Measurements from ENCODE around the gene UCMA. TPM values are rescaled to one million over a fixed set of nuclear protein-coding genes. Genes with fewer than 3 reads are reported as not detected.
"Not testable (repeated sequence)": the region's sequence is repeated elsewhere in the genome, so short reads cannot be mapped to it uniquely, and the experiment has no call there.

Gene UCMA
- total RNA-seq, result not detected

DNA sequence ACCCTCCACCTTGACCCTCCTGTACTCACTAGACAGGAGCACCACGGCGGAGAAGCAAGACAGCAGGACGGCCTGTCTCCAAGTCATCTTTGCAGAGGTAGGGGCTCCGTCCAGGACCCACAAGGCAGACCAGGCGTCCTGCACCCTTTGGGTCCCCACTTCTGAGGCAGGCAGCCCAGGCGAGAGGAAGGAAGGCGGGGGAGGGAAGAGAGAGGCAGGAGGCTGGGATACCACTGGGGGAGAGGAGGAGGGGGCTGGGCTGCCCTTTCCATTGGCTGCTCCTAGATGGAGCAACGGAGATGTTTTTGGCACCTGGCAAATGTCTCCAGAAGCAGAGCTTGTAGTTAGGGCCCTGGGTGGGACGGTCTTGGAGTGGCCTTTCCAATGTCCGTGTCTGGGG is at the start of gene UCMA:
Gene UCMA (minus strand): TSS at position 203 of the 400 bp plus-strand sequence. CDS start 116 bp downstream, at position 87.
- intact Hi-C loops (cut with DNase I), result no loop called here
- ATAC-seq (no peak), DNase-seq (ENCODE audit: low spot score) (no peak)

DNA sequence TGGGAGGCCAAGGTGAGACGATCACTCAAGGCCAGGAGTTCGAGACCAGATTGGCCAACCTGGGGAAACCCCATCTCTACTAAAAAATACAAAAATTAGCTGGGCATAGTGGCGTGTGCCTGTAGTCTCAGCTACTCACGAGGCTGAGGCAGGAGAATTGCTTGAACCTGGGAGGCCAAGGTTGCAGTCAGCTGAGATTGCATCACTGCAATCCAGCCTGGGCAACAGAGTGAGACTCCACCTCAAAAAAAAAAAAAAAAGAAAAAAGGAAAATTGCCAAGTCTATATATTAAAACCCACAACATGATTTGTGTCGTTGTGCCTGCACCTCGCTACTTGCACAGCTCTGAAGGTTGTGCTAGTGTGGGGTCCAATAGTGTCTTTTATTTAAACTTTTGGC is 48.2 kb upstream of the UCMA start:
- intact Hi-C loops (cut with DNase I); ATAC-seq; DNase-seq (ENCODE audit: low spot score): not testable (repeated sequence)

GRCh38 chr10:13276749-13277365 is 42.7 kb upstream of the UCMA start:
- intact Hi-C loops (cut with DNase I), result no loop called here
- DNase-seq (ENCODE audit: low spot score), result no peak
- ATAC-seq, result peak; percentile 25

GRCh38 chr10:13276146-13276545 is 42.0 kb upstream of the UCMA start:
- DNase-seq (ENCODE audit: low spot score); intact Hi-C loops (cut with DNase I); ATAC-seq: not testable (repeated sequence)

- DNase-seq (ENCODE audit: low spot score), result peak; percentile 76
- peak; percentile 92 for ATAC-seq
- intact Hi-C loops (cut with DNase I), result no loop called here
Measured at GRCh38 chr10:13272164-13272571, 38.0 kb upstream of the UCMA start.

DNA sequence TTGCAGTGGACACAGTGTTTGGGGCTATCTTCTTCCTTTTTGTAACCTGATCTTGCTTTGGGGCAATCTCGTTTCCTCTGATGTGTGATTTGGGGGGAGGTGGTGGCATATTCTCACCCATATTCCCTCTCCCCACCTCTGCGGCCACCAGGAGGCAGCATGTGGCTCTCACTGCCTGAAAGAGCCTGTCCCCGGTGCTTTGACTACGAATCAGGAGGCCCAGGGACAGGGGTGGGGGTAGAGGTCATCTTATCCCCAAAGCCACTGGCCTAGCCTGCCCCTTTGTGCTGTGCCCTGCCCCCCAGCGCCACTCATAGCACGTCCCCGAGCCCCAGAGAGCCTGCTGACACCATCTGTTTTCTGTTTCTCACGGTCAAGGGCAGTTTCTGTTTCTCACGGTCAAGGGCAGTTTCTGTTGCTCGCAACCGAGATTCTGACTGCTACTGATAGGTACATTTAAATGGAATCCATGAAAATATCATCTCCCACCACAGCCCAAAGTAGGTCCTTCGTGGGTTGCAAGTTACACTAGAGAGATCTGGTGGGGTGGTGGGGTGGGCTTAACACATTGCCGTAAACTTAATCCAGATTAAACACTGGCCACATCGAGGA is 37.5 kb upstream of the UCMA start:
- intact Hi-C loops (cut with DNase I), result no loop called here
- ATAC-seq (peak; percentile 80), DNase-seq (ENCODE audit: low spot score) (peak; percentile 67)

DNA sequence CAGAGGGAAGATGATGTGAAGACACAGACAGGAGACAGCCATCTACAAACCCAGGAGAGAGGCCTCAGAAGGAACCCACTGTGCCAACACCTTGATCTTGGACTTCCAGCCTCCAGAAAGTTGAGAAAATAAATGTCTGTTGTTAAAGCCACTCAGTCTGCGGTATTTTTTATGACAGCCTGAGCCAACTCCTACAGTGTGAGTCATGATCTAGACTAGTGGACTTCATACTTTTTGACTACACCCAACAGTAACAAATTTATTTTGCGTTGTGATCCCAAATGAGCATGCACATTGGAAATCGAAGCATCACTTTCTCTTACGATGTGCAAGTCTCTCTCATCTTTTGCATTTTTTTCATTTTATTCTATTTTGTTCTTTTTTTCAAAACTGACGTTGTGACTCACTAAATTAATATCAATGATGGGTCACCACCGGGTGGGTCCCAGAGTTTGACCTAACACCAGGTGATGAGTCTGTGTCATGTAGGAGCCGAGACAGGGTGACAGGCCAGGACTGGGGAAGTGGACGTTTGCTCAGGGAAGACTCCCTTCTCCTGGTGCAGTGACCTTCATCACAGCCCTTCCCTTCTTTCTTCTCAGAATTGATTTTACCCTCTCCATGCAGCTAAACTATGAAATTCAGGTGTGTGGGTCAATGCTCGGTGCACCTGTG is 36.8 kb upstream of the UCMA start:
- intact Hi-C loops (cut with DNase I), result no loop called here
- ATAC-seq (peak; percentile 59), DNase-seq (ENCODE audit: low spot score) (no peak)

GRCh38 chr10:13268841-13269240 is 34.7 kb upstream of the UCMA start:
- DNase-seq (ENCODE audit: low spot score) (no peak), ATAC-seq (no peak)
- intact Hi-C loops (cut with DNase I), result no loop called here

DNA sequence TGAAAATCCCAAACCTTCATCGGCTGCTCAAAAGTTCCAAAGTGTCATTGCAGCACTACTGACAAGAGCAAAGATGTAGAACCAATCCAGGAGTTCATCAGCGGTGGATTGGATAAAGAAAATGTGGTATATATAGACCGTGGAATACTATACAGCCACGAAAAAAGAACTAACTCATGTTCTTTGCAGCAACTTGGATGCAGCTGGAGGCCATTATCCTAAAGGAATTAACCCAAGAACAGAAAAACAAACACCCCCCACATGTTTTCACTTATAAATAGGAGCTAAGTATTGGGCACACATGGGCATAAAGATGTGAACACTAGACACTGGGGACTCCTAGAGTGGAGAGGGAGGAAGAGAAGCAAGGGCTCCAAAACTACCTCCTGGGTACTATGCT is 34.1 kb upstream of the UCMA start:
- intact Hi-C loops (cut with DNase I), result no loop called here
- no peak for DNase-seq (ENCODE audit: low spot score)
- no peak for ATAC-seq

- intact Hi-C loops (cut with DNase I), result no loop called here
- ATAC-seq (no peak), DNase-seq (ENCODE audit: low spot score) (no peak)
Measured at GRCh38 chr10:13263591-13263990, 29.4 kb upstream of the UCMA start.

DNA sequence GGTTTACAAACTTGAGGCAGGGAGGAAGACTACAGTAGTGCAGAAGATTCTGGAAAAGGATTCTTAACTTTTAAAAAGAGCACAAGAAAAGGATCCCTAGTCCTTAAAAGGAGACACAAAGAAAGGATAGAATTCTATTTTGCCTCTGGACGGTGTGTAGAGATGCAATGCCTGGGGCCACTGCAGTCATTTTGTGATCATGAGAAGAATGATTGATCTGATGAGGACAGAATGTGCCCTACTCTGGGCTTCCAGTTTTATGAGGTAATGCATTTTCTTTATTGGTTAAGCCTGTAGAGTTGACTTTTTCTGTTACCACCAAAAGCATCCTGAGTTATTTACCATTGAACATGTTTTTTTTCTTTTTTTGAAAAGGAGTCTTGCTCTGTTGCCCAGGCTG is 28.3 kb upstream of the UCMA start:
- intact Hi-C loops (cut with DNase I), result no loop called here

DNA sequence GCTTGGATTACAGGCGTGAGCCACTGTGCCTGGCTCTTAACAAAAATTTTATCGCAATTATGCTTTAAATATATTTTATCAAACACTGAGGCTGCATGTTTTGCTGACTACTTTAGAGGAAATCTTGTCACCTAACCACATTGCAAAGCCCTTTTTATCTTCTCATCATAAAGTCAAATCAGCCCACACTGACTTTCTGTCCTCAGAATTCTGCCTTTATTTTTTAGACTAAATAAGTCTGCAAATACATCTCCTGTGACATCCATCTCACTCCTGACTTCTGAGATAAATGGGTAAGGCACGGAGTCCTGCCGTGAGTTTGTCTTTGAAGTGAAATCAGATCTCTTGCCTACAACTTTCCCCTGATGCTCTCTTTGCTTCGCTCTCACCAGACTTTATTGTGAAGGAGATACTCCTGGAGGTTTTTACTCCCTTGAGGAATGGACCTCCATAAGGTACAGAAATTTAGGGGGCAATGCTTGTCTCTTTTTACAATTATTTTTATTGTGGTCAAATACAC is 23.5 kb upstream of the UCMA start:
- intact Hi-C loops (cut with DNase I), result no loop called here
- no peak for ATAC-seq
- DNase-seq (ENCODE audit: low spot score), result no peak

More for the DNA sequence above, 28.3 kb upstream of the UCMA start:
- DNase-seq (ENCODE audit: low spot score) (no peak), ATAC-seq (no peak)

GRCh38 chr10:13256627-13257026 is 22.5 kb upstream of the UCMA start:
- intact Hi-C loops (cut with DNase I), result no loop called here
- no peak for ATAC-seq
- DNase-seq (ENCODE audit: low spot score), result no peak

- intact Hi-C loops (cut with DNase I), result no loop called here
- ATAC-seq (no peak), DNase-seq (ENCODE audit: low spot score) (no peak)
Measured at GRCh38 chr10:13253726-13254125, 19.6 kb upstream of the UCMA start.

- DNase-seq (ENCODE audit: low spot score), result no peak
- intact Hi-C loops (cut with DNase I), result no loop called here
- no peak for ATAC-seq
Measured at GRCh38 chr10:13247784-13248183, 13.6 kb upstream of the UCMA start.

DNA sequence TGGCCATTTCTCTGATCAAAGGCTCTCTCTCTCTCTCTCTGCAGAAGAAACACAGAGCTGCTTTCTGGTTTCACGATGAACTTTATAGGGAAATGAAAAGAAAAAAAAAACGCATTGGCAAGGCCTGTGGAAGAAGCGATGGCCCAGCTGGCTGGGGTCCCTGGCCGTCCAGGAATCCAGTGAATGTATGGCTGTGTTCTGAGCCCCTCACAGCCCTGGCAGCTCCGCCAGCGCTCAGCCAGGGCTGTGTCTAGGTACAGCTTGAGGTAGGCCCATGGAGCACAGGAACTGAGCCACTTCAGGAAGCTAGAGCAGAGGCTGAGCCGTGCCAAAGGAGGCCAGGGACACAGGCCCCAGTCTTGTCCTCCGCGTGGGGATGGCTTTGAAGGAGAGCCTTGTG is 13.1 kb upstream of the UCMA start:
- ATAC-seq, result no peak
- intact Hi-C loops (cut with DNase I), result no loop called here
- DNase-seq (ENCODE audit: low spot score), result no peak

DNA sequence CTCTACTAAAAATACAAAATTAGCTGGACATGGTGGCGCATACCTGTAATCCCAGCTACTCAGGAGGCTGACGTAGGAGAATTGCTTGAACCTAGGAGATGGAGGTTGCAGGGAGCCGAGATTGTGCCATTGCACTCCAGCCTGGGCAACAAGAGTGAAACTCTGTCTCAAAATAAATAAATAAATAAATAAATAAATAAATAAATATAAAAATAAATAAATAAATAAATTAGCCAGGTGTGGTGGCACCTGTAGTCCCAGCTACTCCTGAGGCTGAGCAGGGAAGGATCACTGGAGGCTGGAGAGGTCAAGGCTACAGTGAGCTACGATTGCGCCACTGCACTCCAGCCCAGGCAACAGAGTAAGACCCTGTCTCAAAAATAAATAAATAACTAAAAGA is 8.1 kb upstream of the UCMA start:
- intact Hi-C loops (cut with DNase I); ATAC-seq; DNase-seq (ENCODE audit: low spot score): not testable (repeated sequence)

DNA sequence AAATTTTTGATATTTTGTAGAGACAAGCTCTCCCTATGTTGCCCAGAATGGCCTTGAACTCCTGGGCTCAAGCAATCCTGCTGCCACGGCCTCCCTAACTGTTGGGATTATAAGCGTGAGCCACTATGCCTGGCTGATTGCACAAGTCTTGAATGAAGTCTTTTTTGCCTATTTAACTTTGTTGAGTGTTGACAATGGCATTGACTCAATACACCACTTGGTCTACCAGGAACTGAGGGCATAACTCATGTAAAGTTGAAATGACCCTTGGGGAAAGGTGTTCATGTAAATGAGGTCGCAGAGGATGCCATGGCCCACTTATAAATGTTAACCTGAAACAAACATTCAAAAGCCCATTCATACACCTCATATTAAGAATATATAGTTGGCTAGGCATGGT is 7.4 kb upstream of the UCMA start:
- ATAC-seq (no peak), DNase-seq (ENCODE audit: low spot score) (no peak)
- intact Hi-C loops (cut with DNase I), result no loop called here

DNA sequence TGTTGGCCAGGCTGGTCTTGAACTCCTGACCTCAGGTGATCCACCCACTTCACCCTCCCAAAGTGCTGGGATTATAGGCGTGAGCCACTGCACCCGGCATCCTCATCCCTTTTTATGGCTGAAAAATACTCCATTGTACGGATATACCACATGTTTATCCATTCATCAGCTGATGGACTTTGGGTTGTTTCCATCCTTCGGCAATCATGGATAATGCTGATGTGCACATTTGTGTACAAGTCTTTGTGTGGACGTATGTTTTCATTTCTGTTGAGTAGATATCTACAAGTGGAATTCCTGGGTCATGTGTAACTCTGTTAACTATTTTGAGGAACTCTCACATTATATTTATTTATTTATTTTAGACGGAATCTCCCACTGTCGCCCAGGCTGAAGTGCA is 5.7 kb upstream of the UCMA start:
- ATAC-seq (no peak), DNase-seq (ENCODE audit: low spot score) (no peak)
- intact Hi-C loops (cut with DNase I), result no loop called here
